IPS-20b (cell line): ENCODE measurements around the gene RHOG.
A peak's percentile ranks its signal among the peaks of the same experiment; 100 is the strongest.

Experiments used
- H3K27ac ChIP-seq: one replicate; pipeline ENCODE4 v1.5.1; 2013; ENCODE audit warnings: low read length
- H3K27me3 ChIP-seq: 2 replicates; pipeline ENCODE4 v1.6.1; 2013; ENCODE audit warnings: mild to moderate bottlenecking, low read length, inconsistent platforms; ENCODE audit not compliant: insufficient read depth
- H3K36me3 ChIP-seq: 2 replicates; pipeline ENCODE4 v1.6.1; 2013; ENCODE audit warnings: low read depth, mild to moderate bottlenecking, inconsistent platforms, low read length, moderate library complexity; ENCODE audit not compliant: insufficient read depth
- H3K4me1 ChIP-seq: 2 replicates; pipeline ENCODE4 v1.6.1; 2013; ENCODE audit warnings: mild to moderate bottlenecking, control low read depth, inconsistent platforms, low read length, moderate library complexity; ENCODE audit not compliant: insufficient read depth
- H3K4me3 ChIP-seq: 2 replicates; pipeline ENCODE4 v1.5.1; 2013; ENCODE audit warnings: mild to moderate bottlenecking, low read length, inconsistent platforms
- H3K9ac ChIP-seq: 2 replicates; pipeline ENCODE4 v1.6.1; 2013; ENCODE audit warnings: low read depth, mild to moderate bottlenecking, inconsistent platforms, low read length, moderate library complexity
- H3K9me3 ChIP-seq: 2 replicates; pipeline ENCODE4 v1.6.1; 2013; ENCODE audit warnings: mild to moderate bottlenecking, low read depth, low read length, inconsistent platforms; ENCODE audit not compliant: insufficient read depth

RHOG gene

DNA sequence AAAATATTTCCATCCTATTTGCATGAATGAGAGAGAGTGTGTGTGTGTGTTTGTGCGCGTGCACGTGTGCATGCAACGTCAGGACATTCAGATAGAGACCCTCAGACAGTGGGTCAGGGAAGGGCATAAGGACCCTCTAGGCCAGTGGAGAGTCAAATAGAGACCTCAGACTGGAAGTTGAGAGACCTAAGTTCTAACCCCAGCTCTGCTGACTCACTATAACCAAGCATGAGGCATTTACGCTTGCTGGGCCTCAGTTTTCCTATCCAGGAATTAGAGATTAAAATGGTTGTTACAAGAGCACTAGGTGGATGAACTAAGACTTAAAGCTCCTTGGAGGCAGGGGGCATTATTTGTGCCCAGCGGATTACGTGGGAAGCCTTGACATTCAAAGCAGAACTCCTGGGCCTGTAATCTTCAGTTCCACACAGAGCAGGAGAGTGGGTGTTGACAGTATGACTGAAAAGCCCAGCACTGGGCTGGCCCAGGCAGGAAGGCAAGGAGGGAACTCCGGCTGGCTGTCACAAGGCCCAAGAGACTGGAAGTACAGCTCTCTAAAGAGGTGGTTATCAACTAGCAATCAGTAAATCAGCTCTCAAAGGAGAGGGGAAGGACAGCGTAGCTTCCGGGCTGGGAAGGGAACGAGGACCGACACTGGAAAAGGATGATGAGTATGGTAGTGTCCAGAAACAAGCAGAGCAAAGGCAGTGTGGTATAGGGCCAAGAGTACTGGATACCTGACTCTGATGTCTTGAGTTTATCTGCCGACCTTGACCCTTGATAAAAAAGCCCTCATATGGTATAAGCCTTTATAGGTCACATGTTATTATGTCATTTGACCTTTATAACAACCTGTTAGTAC, 9.2 kb downstream of the RHOG start:
- Histone ChIP-seq H3K27ac (no peak overlapping the region), H3K9ac (no peak overlapping the region), H3K9me3 (no peaks in the 10 kb centered on the region), H3K4me1 (peaks cover 20% of the 10 kb centered on the region), H3K36me3 (peaks cover 34% of the 10 kb centered on the region), H3K27me3 (no peaks in the 10 kb centered on the region), H3K4me3 (no peak overlapping the region)

GRCh38 chr11:3830730-3831129, 10.0 kb downstream of the RHOG start:
- Histone ChIP-seq H3K9ac (no peak overlapping the region), H3K36me3 (peaks cover 39% of the 10 kb centered on the region)

DNA sequence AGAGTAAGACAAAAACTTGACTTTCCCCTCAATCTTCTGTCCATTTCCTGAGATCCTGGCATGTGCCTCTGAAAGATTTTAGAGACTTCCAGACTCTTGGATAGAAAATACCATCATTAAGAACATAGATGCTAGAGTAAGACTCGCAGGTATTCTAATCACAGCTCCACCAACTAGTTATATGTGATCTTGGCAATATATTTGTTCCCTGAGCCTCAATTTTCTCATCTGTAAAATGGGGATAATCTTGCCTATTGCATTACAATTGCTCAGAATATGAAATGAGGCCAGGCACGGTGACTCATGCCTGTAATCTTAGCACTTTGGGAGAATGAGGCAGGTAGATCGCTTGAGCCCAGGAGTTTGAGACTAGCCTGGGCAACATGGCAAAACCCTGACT, 10.7 kb downstream of the RHOG start:
- Histone ChIP-seq H3K27ac (no peak overlapping the region), H3K9me3 (no peaks in the 10 kb centered on the region), H3K4me3 (no peak overlapping the region), H3K4me1 (peaks cover 28% of the 10 kb centered on the region), H3K9ac (no peak overlapping the region), H3K36me3 (peaks cover 43% of the 10 kb centered on the region), H3K27me3 (no peaks in the 10 kb centered on the region)

More at GRCh38 chr11:3830730-3831129, 10.0 kb downstream of the RHOG start:
- no peaks in the 10 kb centered on the region for H3K9me3 ChIP-seq
- peaks cover 26% of the 10 kb centered on the region for H3K4me1 ChIP-seq
- H3K4me3 ChIP-seq, result no peak overlapping the region
- H3K27me3 ChIP-seq, result no peaks in the 10 kb centered on the region
- H3K27ac ChIP-seq, result no peak overlapping the region

DNA sequence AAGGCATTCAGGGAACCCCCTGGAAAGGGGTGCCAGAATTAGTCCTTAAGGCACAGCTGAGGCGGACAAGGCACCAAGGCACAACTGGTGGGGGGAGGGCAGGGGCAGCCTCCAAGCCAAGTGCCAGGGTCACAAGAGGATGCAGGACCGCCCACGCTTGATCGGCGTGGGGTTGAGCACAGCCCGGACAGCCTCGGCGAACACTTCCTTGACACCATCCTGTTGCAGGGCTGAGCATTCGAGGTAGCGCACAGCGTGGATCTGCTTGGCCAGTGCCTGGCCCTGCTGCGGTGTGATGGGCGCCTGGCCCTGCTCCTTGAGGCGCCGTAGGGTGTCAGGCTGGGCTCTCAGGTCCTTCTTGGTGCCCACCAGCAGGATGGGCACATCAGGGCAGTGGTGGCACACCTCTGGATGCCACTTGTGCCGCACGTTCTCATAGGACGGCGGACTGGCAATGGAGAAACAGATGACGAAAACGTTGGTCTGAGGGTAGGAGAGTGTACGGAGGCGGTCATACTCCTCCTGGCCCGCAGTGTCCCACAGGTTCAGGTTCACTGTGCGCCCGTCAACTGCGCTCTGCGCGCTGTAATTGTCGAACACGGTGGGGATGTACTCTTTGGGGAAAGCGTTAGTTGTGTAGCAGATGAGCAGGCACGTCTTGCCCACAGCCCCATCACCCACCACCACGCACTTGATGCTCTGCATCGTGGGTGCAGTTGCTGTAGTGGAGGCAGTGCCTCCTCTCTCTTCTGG, 13.1 kb downstream of the RHOG start:
- Histone ChIP-seq H3K27me3 (no peaks in the 10 kb centered on the region), H3K27ac (peak overlapping the region; percentile 48), H3K4me3 (no peak overlapping the region), H3K9me3 (no peaks in the 10 kb centered on the region), H3K9ac (peak overlapping the region; percentile 21; the same call in 1 of the 2 replicates), H3K36me3 (peaks cover 43% of the 10 kb centered on the region), H3K4me1 (peaks cover 22% of the 10 kb centered on the region)

DNA sequence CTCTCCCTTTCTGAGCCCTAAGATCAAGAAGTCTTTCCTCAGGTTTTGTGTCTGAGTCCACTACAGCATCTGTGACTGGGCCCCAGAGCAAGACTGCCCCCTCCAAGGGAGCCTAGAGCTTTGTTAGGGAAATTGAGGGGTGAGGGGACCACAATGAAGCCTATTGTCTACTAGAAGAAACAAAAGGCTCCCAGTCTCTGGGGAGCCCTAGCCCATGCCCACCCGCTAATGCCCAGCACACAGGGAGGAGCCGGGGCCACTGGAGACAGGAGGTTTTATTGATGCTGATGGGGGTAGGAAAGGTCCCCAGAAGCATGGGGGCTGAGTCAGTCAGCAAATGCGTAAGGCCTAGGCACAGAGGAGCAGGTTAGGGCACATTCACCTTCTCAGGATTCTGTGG, 14.0 kb downstream of the RHOG start:
- H3K9me3 ChIP-seq, result no peaks in the 10 kb centered on the region
- peak overlapping the region; percentile 48 for H3K27ac ChIP-seq
- peak overlapping the region; percentile 21; the same call in 1 of the 2 replicates for H3K9ac ChIP-seq
- H3K4me1 ChIP-seq, result peaks cover 22% of the 10 kb centered on the region
- H3K4me3 ChIP-seq, result peak overlapping the region; percentile 26; the same call in 1 of the 2 replicates
- H3K36me3 ChIP-seq, result peaks cover 38% of the 10 kb centered on the region
- H3K27me3 ChIP-seq, result no peaks in the 10 kb centered on the region

- no peak overlapping the region for H3K4me3 ChIP-seq
Observed at GRCh38 chr11:3825473-3826154, 15.1 kb downstream of the RHOG start.

DNA sequence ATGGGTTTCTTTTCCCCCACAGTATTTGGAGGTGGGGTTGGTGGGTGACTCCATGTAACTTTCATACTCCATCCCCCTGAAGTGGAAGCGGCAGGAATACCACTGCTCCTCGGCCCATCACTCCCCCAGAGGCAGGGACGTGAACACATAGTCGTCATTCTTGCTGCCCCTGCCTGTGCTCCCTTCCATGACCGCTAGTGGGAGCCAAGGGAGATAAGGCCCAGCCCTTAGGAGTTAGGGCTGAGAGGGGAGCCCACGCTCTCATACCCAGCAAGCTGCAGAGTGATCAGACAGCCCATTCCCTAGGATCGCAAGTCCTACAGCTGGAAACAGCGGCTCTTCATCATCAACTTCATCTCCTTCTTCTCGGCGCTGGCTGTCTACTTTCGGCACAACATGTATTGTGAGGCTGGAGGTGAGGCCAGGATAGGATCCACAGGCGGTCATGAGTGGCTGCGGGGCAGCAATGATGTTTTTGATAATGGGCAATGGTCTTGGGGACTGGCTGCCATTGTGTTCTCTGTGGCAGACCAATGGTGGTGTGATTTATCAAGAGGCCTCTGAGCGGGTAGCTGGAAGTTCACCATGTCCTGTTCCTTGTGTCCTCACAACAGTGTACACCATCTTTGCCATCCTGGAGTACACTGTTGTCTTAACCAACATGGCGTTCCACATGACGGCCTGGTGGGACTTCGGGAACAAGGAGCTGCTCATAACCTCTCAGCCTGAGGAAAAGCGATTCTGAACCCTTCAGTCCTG, 15.9 kb downstream of the RHOG start:
- H3K4me1 ChIP-seq, result peaks cover 22% of the 10 kb centered on the region
- peaks cover 35% of the 10 kb centered on the region for H3K36me3 ChIP-seq
- no peaks in the 10 kb centered on the region for H3K9me3 ChIP-seq
- no peak overlapping the region for H3K9ac ChIP-seq
- H3K4me3 ChIP-seq, result no peak overlapping the region
- H3K27me3 ChIP-seq, result no peaks in the 10 kb centered on the region
- H3K27ac ChIP-seq, result peak overlapping the region; percentile 13

More at GRCh38 chr11:3825473-3826154, 15.1 kb downstream of the RHOG start:
- peaks cover 22% of the 10 kb centered on the region for H3K4me1 ChIP-seq
- H3K9ac ChIP-seq, result peak overlapping the region; percentile 2; the same call in 1 of the 2 replicates
- H3K27ac ChIP-seq, result peak overlapping the region; percentile 79
- H3K27me3 ChIP-seq, result no peaks in the 10 kb centered on the region
- peaks cover 41% of the 10 kb centered on the region for H3K36me3 ChIP-seq
- H3K9me3 ChIP-seq, result no peaks in the 10 kb centered on the region

GRCh38 chr11:3823762-3824506, 16.8 kb downstream of the RHOG start:
- Histone ChIP-seq H3K36me3 (peaks cover 34% of the 10 kb centered on the region), H3K27ac (no peak overlapping the region), H3K4me1 (peaks cover 22% of the 10 kb centered on the region)

DNA sequence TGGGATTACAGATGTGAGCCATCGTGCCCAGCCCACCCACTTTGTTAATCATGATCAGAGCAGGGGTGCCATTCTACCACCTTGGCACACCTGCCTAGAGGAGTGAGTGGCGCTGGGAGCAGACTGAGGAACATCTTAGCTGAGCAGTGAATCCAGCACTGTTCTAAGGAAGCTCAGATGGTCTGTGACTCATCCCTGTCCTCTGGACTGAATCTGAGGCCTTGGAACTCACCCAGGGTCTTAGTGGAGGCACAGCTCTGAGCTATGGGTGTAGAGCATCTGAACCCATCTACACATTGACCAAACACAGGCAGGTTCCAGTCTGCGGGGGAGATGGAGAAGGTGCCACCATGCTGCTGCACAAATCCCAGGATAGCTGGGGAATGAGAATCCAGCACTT, 17.5 kb downstream of the RHOG start:
- no peak overlapping the region for H3K9ac ChIP-seq
- no peak overlapping the region for H3K4me3 ChIP-seq
- H3K9me3 ChIP-seq, result no peaks in the 10 kb centered on the region
- peaks cover 37% of the 10 kb centered on the region for H3K36me3 ChIP-seq
- H3K27me3 ChIP-seq, result no peaks in the 10 kb centered on the region
- peaks cover 22% of the 10 kb centered on the region for H3K4me1 ChIP-seq
- no peak overlapping the region for H3K27ac ChIP-seq

More at GRCh38 chr11:3823762-3824506, 16.8 kb downstream of the RHOG start:
- H3K4me3 ChIP-seq, result no peak overlapping the region
- no peak overlapping the region for H3K9ac ChIP-seq
- no peaks in the 10 kb centered on the region for H3K27me3 ChIP-seq
- no peaks in the 10 kb centered on the region for H3K9me3 ChIP-seq

DNA sequence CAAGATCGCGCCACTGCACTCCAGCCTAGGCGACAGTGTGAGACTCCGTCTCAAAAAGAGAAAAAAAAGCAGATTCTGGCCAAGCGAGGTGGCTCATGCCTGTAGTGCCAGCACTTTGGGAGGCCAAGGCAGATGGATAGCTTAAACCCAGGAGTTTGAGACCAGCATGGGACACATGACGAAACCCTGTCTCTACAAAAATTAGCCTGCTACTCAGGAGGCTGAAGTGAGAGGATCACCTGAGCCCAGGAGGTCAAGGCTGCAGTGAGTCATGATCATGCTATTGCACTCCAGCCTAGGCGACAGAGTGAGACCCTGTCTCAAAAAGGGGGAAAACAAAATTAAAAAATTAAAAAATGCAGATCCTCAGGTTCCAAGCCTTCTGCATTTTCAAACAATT, 18.4 kb downstream of the RHOG start:
- Histone ChIP-seq H3K4me3 (no peak overlapping the region), H3K4me1 (peaks cover 20% of the 10 kb centered on the region), H3K9me3 (no peaks in the 10 kb centered on the region), H3K36me3 (peaks cover 33% of the 10 kb centered on the region), H3K27me3 (no peaks in the 10 kb centered on the region), H3K27ac (no peak overlapping the region), H3K9ac (no peak overlapping the region)
